SW 1271 (cell line): ENCODE data around the gene UBXN2A.
A peak's percentile ranks its signal among the peaks of the same experiment; 100 is the strongest.

Experiments
- DNase-seq, 2 experiments: peaks; one replicate each; lab custom pipeline; 2025; lab: John Stamatoyannopoulos, UW

Gene UBXN2A

GRCh38 chr2:23939987-23940717, at the start of gene UBXN2A:
Gene UBXN2A, plus strand, starts transcription at chr2:23940463. Its CDS starts 17,852 bp downstream, at chr2:23958315.
- peak; percentile 57 to 81 for DNase-seq

GRCh38 chr2:23900133-23900532, 40.1 kb upstream of the UBXN2A start:
- no peak for DNase-seq

GRCh38 chr2:23900541-23901322, 39.5 kb upstream of the UBXN2A start:
- no peak for DNase-seq

- no peak for DNase-seq
Measured at GRCh38 chr2:23901966-23902846, 38.1 kb upstream of the UBXN2A start.

- no peak for DNase-seq
Measured at GRCh38 chr2:23903034-23903433, 37.2 kb upstream of the UBXN2A start.

GRCh38 chr2:23904215-23904614, 36.0 kb upstream of the UBXN2A start:
- no peak for DNase-seq

- no peak for DNase-seq
Measured at GRCh38 chr2:23904692-23905091, 35.6 kb upstream of the UBXN2A start.

GRCh38 chr2:23905155-23905554, 35.1 kb upstream of the UBXN2A start:
- no peak for DNase-seq

- DNase-seq: no peak
Measured at GRCh38 chr2:23912054-23912453, 28.2 kb upstream of the UBXN2A start.

- DNase-seq: no peak
Measured at GRCh38 chr2:23915327-23915726, 24.9 kb upstream of the UBXN2A start.

- DNase-seq: no peak
Measured at GRCh38 chr2:23916727-23917405, 23.4 kb upstream of the UBXN2A start.

GRCh38 chr2:23918837-23919489, 21.3 kb upstream of the UBXN2A start:
- DNase-seq: no peak

- no peak for DNase-seq
Measured at GRCh38 chr2:23924589-23925359, 15.5 kb upstream of the UBXN2A start.

- DNase-seq: peak; percentile 33 to 63
Measured at GRCh38 chr2:23925702-23926289, 14.5 kb upstream of the UBXN2A start.

- DNase-seq: no peak
Measured at GRCh38 chr2:23926290-23926749, 13.9 kb upstream of the UBXN2A start.

GRCh38 chr2:23926750-23927571, 13.3 kb upstream of the UBXN2A start, which contains the start of gene ATAD2B:
Gene ATAD2B, minus strand, starts transcription at chr2:23927123. Its CDS starts 353 bp downstream, at chr2:23926770.
- DNase-seq: peak; percentile 86 to 94

- DNase-seq: no peak
Measured at GRCh38 chr2:23934259-23934658, 6.0 kb upstream of the UBXN2A start.

GRCh38 chr2:23940718-23941620, 706 bp downstream of the UBXN2A start:
- DNase-seq: peak in 1 of 2 experiments; percentile 61
